IMR-90 (cell line): Measurements from ENCODE around the gene MKKS. TPM values are rescaled to one million over a fixed set of nuclear protein-coding genes. Genes with fewer than 3 reads are reported as not detected.
"Not testable (repeated sequence)": the region's sequence is repeated elsewhere in the genome, so short reads cannot be mapped to it uniquely, and the experiment has no call there.

Source experiments
- ATAC-seq: fragments of 200-7000 bp; cut with Tn5 transposase; 2 replicates; pipeline ENCODE4 v1.9.1; 2020; ENCODE audit warnings: low read depth, mild to moderate bottlenecking, moderate library complexity
- BruUV-seq: library from RNA; stranded (reverse); fragments of 400-500 nt; replicated peaks from 2 replicates; lab custom pipeline; 2021; lab: Mats Ljungman, UMichigan
- CTCF ChIA-PET: fragments of 300-600 bp; formaldehyde crosslinking; extraction: SDS; loops from one replicate; lab custom pipeline; 2021; ENCODE audit warnings: antibody characterized with exemption; lab: Yijun Ruan, JAX
- POLR2A ChIA-PET: fragments of 300-600 bp; sonication (Branson Sonifier 250); formaldehyde crosslinking; loops from one replicate; lab custom pipeline; 2022; ENCODE audit warnings: antibody characterized with exemption; ENCODE audit not compliant: unreplicated experiment; lab: Charles Lee
- DNase-seq: peaks from one replicate; pipeline ENCODE4 v3.0.0; 2013
- H2AFZ ChIP-seq: replicated peaks from 2 replicates; pipeline ENCODE3; 2013; ENCODE audit warnings: low read length, mild to moderate bottlenecking; ENCODE audit not compliant: poor library complexity
- H2AK5ac ChIP-seq: 2 replicates; pipeline ENCODE4 v1.6.1; 2013; ENCODE audit warnings: low read depth, low read length, inconsistent platforms
- H2AK9ac ChIP-seq: replicated peaks from 2 replicates; pipeline ENCODE3; 2013; ENCODE audit warnings: mild to moderate bottlenecking, low read depth, low read length, moderate library complexity; ENCODE audit not compliant: poor library complexity
- H2BK120ac ChIP-seq: 2 replicates; pipeline ENCODE4 v1.6.1; 2013; ENCODE audit warnings: low read depth, low read length, inconsistent platforms
- H2BK15ac ChIP-seq: 3 replicates; pipeline ENCODE4 v1.6.1; 2013; ENCODE audit warnings: low read depth, low read length, inconsistent platforms
- H2BK20ac ChIP-seq: 2 replicates; pipeline ENCODE4 v1.6.1; 2013; ENCODE audit warnings: low read depth, mild to moderate bottlenecking, inconsistent platforms, low read length, moderate library complexity
- H2BK5ac ChIP-seq: 2 replicates; pipeline ENCODE4 v1.6.1; 2013; ENCODE audit warnings: mild to moderate bottlenecking, low read depth, low read length, inconsistent platforms; ENCODE audit not compliant: poor library complexity, severe bottlenecking
- H3K14ac ChIP-seq: replicated peaks from 2 replicates; pipeline ENCODE4 v1.6.1; 2013; ENCODE audit warnings: low read depth, low read length, inconsistent platforms
- H3K18ac ChIP-seq: 2 replicates; pipeline ENCODE4 v1.6.1; 2013; ENCODE audit warnings: low read depth, low read length, control low read depth
- H3K23ac ChIP-seq: 2 replicates; pipeline ENCODE4 v1.6.1; 2013; ENCODE audit warnings: low read depth, low read length, inconsistent platforms
- H3K27ac ChIP-seq: 2 replicates; pipeline ENCODE4 v1.5.1; 2013; ENCODE audit warnings: mild to moderate bottlenecking, control low read depth, low read length; ENCODE audit not compliant: insufficient read depth
- H3K27me3 ChIP-seq: 2 replicates; pipeline ENCODE4 v1.6.1; 2013; ENCODE audit warnings: low read length; ENCODE audit not compliant: control insufficient read depth, insufficient read depth
- H3K36me3 ChIP-seq: 2 replicates; pipeline ENCODE4 v1.6.1; 2013; ENCODE audit warnings: low read length, mixed read lengths; ENCODE audit not compliant: control insufficient read depth, insufficient read depth
- H3K4ac ChIP-seq: 2 replicates; pipeline ENCODE4 v1.6.1; 2013; ENCODE audit warnings: low read depth, low read length, inconsistent platforms
- H3K4me1 ChIP-seq: 2 replicates; pipeline ENCODE4 v1.6.1; 2013; ENCODE audit warnings: low read length, mixed read lengths; ENCODE audit not compliant: control insufficient read depth, insufficient read depth
- H3K4me2 ChIP-seq: 2 replicates; pipeline ENCODE4 v1.6.1; 2013; ENCODE audit warnings: low read depth, mild to moderate bottlenecking, control low read depth, low read length, moderate library complexity
- H3K4me3 ChIP-seq: 2 replicates; pipeline ENCODE4 v1.5.1; 2013; ENCODE audit warnings: low read depth, mild to moderate bottlenecking, control low read depth, low read length, moderate library complexity; ENCODE audit not compliant: insufficient read depth
- H3K56ac ChIP-seq: 2 replicates; pipeline ENCODE4 v1.6.1; 2013; ENCODE audit warnings: low read length, inconsistent platforms; ENCODE audit not compliant: insufficient read depth; ENCODE audit errors: extremely low read depth
- H3K79me1 ChIP-seq, 2 experiments: 2 replicates each; pipeline ENCODE4 v1.6.1; 2013; ENCODE audit warnings: low read length in 2 of 2, inconsistent platforms in 1 of 2, low read depth in 1 of 2
- H3K9ac ChIP-seq: 2 replicates; pipeline ENCODE4 v1.6.1; 2013; ENCODE audit warnings: low read depth, low read length, control low read depth
- H3K9me1 ChIP-seq: 2 replicates; pipeline ENCODE4 v1.6.1; 2013; ENCODE audit warnings: low read length, inconsistent platforms; ENCODE audit not compliant: insufficient read depth
- H3K9me3 ChIP-seq: 2 replicates; pipeline ENCODE4 v1.6.1; 2013; ENCODE audit warnings: low read length; ENCODE audit not compliant: control insufficient read depth, insufficient read depth
- H4K20me1 ChIP-seq: 2 replicates; pipeline ENCODE4 v1.6.1; 2013; ENCODE audit warnings: low read length, inconsistent platforms; ENCODE audit not compliant: insufficient read depth
- H4K5ac ChIP-seq: 2 replicates; pipeline ENCODE4 v1.6.1; 2013; ENCODE audit warnings: mild to moderate bottlenecking, low read depth, low read length, control low read depth
- H4K8ac ChIP-seq, 2 experiments: 2 replicates each; pipeline ENCODE4 v1.6.1; 2013; ENCODE audit warnings: low read depth in 2 of 2, low read length in 2 of 2, control low read depth in 1 of 2, inconsistent platforms in 1 of 2
- H4K91ac ChIP-seq: 2 replicates; pipeline ENCODE4 v1.6.1; 2013; ENCODE audit warnings: low read depth, low read length, inconsistent platforms; ENCODE audit not compliant: insufficient read depth
- RAD21 ChIP-seq: IDR thresholded peaks from 2 replicates; pipeline ENCODE4 v1.6.1; 2012; ENCODE audit warnings: low read length, improper control_type of control experiment
- WGBS, 2 experiments: methylation state at CpG; one replicate each; pipeline versions ENCODE4 v1.1.5 to v1.1.7; 2013; ENCODE audit warnings: missing lambda C conversion rate in 2 of 2; ENCODE audit not compliant: insufficient read length in 1 of 2; ENCODE audit errors: extremely low coverage in 2 of 2; 5-methylcytosine and 5-hydroxymethylcytosine counted together
- dilution Hi-C: fragments of 300-500 bp; cut with HindIII; formaldehyde crosslinking; loops from one replicate; pipeline ENCODE4 v1.14.3; 2018; ENCODE audit warnings: low sequenced_read_pairs; ENCODE audit not compliant: unreplicated experiment
- in situ Hi-C: fragments of 300-500 bp; cut with MboI; formaldehyde crosslinking; loops from 3 replicates; pipeline ENCODE4 v1.14.3; 2019; ENCODE audit warnings: low sequenced_read_pairs, inconsistent platforms, mixed read lengths
- intact Hi-C: fragments of 100-400 bp; cut with micrococcal nuclease; formaldehyde crosslinking; loops from 2 replicates; pipeline ENCODE4 v1.10.0; 2022
- polyA plus RNA-seq, 3 experiments: library from polyadenylated mRNA; depleted of rRNA; stranded (reverse); fragments of >200 nt; gene quantifications; 2 replicates each; pipeline ENCODE4 v1.2.3, GENCODE V29; 2012; ENCODE audit warnings: low replicate concordance in 1 of 3
- total RNA-seq: library from RNA; depleted of rRNA; stranded (reverse); fragments of >200 nt; gene quantifications from 2 replicates; pipeline ENCODE4 v1.2.3, GENCODE V29; 2012

Gene MKKS
- total and polyA plus RNA-seq, 2 of the 4 experiments (the other 2 are of a cell fraction): 6.9 to 7.5 TPM

- no peak for TF ChIP-seq RAD21
These were observed 14.4 kb downstream of the MKKS start (continued) for GRCh38 chr20:10419550-10420133.

- H3K14ac ChIP-seq, dilution Hi-C loops, H3K9me1 ChIP-seq, ATAC-seq, H2BK15ac ChIP-seq, DNase-seq, POLR2A ChIA-PET, H3K4ac ChIP-seq, H3K36me3 ChIP-seq, H3K27ac ChIP-seq, H4K5ac ChIP-seq, H4K8ac ChIP-seq, BruUV-seq, H2AK9ac ChIP-seq, intact Hi-C loops, H3K9ac ChIP-seq, H2AK5ac ChIP-seq, H3K56ac ChIP-seq, H3K27me3 ChIP-seq, H3K18ac ChIP-seq, H2BK5ac ChIP-seq, H3K9me3 ChIP-seq, H2AFZ ChIP-seq, H4K20me1 ChIP-seq, H3K4me2 ChIP-seq, H3K4me3 ChIP-seq, H3K4me1 ChIP-seq, H2BK120ac ChIP-seq, H3K23ac ChIP-seq, CTCF ChIA-PET, H4K91ac ChIP-seq, H2BK20ac ChIP-seq: not testable (repeated sequence)
- WGBS, 2 experiments: 100% methylated on average over 2 of the region's 2 CpGs; no CpG with 5 or more reads in 1 of the 2 experiments
- in situ Hi-C loops: loop anchor here (10.0 kb wide), 1 partner anchor 792 kb away; no protein-coding TSS in a partner anchor
- peaks cover 30 to 33% of the 10 kb centered on the region in 2 experiments for H3K79me1 ChIP-seq
These were observed 16.8 kb downstream of the MKKS start for GRCh38 chr20:10417218-10417617.
